GM13977 (cell line): ENCODE measurements around the gene MYLK2.
A peak's percentile ranks its signal among the peaks of the same experiment; 100 is the strongest.

Experiments used
- DNase-seq: peaks from one replicate; pipeline ENCODE4 v3.0.0; 2012; ENCODE audit warnings: low spot score
- in situ Hi-C: fragments of 300-500 bp; cut with MboI; formaldehyde crosslinking; loops from one replicate; pipeline ENCODE4 v1.12.0; 2022; ENCODE audit warnings: low sequenced_read_pairs, low pct_unique_long_range_greater_than_20kb, mixed read lengths, inconsistent platforms; ENCODE audit not compliant: unreplicated experiment
- TF ChIP-seq, protein P1 (sequence below): IDR thresholded peaks from 2 replicates; pipeline ENCODE4 v1.5.1; 2012; ENCODE audit warnings: mild to moderate bottlenecking, control low read depth; ENCODE audit not compliant: insufficient read depth; ENCODE audit errors: extremely low read depth, missing control alignments

MYLK2 gene

DNA sequence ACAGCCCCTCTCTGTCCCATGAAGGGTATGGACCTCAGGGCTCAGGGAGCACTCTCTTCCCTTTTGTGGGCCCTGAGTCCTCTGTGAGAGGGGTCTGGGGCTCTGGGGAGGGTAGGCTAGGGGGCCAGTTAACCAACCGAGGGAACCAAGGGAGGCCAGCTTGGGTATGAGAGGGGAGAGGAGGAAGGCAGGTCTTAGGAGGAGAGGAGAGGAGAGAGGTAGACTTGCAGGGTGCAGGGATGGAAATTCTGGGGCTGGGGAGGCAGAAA, 50.5 kb downstream of the MYLK2 start:
- TF ChIP-seq, protein P1, sequence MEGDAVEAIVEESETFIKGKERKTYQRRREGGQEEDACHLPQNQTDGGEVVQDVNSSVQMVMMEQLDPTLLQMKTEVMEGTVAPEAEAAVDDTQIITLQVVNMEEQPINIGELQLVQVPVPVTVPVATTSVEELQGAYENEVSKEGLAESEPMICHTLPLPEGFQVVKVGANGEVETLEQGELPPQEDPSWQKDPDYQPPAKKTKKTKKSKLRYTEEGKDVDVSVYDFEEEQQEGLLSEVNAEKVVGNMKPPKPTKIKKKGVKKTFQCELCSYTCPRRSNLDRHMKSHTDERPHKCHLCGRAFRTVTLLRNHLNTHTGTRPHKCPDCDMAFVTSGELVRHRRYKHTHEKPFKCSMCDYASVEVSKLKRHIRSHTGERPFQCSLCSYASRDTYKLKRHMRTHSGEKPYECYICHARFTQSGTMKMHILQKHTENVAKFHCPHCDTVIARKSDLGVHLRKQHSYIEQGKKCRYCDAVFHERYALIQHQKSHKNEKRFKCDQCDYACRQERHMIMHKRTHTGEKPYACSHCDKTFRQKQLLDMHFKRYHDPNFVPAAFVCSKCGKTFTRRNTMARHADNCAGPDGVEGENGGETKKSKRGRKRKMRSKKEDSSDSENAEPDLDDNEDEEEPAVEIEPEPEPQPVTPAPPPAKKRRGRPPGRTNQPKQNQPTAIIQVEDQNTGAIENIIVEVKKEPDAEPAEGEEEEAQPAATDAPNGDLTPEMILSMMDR: no peak
- in situ Hi-C loops: no loop called here
- no peak for DNase-seq

GRCh38 chr20:31869942-31870725, 51.0 kb downstream of the MYLK2 start, which contains the start of the genes DUSP15 and TTLL9:
Gene DUSP15 (minus strand): TSS chr20:31870527. CDS start chr20:31870337, 190 bp downstream.
Gene TTLL9 (plus strand): TSS chr20:31870634. CDS start chr20:31871127, 493 bp downstream.
- DNase-seq: peak; percentile 58

GRCh38 chr20:31870726-31871617, 51.8 kb downstream of the MYLK2 start:
- DNase-seq: peak; percentile 48
- in situ Hi-C loops: no loop called here
- TF ChIP-seq, protein P1: no peak

More at GRCh38 chr20:31869942-31870725, 51.0 kb downstream of the MYLK2 start, which contains the start of the genes DUSP15 and TTLL9:
- TF ChIP-seq, protein P1: no peak
- in situ Hi-C loops: no loop called here

- TF ChIP-seq, protein P1: no peak
- no peak for DNase-seq
- in situ Hi-C loops: no loop called here
These were observed 52.4 kb downstream of the MYLK2 start for GRCh38 chr20:31871618-31871954.

GRCh38 chr20:31872406-31872805, 53.2 kb downstream of the MYLK2 start:
- in situ Hi-C loops: no loop called here
- DNase-seq: no peak
- TF ChIP-seq, protein P1: no peak

DNA sequence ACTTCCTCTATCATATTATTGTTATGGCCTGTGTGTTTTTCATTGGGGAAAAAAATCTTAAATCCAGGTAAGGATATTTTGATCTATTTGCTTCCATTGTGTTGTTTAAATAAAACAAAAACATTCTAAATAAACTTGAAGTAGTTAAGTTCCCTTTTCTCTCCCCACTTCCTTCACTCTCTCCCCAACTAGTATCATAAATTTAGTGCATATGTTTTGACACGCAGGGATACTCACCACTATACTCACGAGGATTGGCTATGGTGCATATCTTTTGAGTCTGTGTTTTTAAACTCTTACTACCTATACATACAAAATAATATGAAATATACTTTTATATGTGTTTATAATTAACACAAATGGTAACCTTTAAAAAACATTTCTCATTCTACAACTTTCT, 56.5 kb downstream of the MYLK2 start:
- DNase-seq: no peak
- in situ Hi-C loops: no loop called here
- TF ChIP-seq, protein P1: no peak
